NCI-H460 (cell line): Measurements from ENCODE around the gene CCN6. TPM values are rescaled to one million over a fixed set of nuclear protein-coding genes. Genes with fewer than 3 reads are reported as not detected.
"Not testable (repeated sequence)": the region's sequence is repeated elsewhere in the genome, so short reads cannot be mapped to it uniquely, and the experiment has no call there.

ENCODE experiments used
- DNase-seq: peaks from one replicate; pipeline ENCODE4 v3.0.0-alpha.2; 2016; ENCODE audit warnings: low read depth; ENCODE audit errors: extremely low read depth
- total RNA-seq: library from RNA; depleted of rRNA; stranded (reverse); fragments of >200 nt; shearing (Covaris generic); gene quantifications from 2 replicates; pipeline ENCODE4 v1.2.3, GENCODE V29; 2014

CCN6 gene
- total RNA-seq, 1 experiment from 2014 or later: not detected

DNA sequence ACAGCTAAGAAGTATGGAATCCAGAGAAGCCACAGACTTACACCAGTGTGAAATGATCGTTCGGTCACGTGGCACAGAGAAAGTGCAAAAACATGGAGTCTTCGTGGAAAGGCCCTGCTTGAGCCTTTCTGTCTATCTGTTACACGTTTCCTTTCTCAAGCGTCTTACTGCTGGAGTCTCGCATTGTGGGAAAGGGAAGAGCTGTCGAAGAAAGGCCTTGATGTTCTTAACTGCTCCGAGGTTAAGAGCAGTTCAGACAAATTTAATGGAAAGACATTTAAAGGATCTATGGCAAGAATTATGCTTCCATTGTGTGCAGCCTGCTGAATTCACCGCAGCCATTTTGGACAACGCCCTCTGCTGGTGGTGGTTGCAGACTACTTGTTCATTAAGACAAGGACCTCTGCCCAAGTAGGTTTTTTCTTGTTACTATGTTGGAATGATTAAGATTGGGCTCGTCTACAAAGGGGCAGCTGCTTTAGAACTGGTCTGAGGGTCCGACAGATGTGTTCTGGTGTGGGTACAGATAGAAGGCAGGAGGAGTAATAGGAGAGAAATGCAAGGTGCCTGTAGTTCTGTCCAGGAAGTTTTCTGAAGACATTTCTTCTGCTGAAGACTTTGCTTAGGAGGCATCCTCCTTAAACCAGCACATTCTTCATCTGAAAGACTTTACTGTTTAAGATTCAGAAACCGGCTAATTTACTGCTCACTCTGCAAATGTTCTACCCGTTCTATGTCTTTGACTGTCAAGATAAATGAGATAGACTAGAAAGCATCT, 24.7 kb upstream of the CCN6 start:
- DNase-seq: peak; percentile 18

DNA sequence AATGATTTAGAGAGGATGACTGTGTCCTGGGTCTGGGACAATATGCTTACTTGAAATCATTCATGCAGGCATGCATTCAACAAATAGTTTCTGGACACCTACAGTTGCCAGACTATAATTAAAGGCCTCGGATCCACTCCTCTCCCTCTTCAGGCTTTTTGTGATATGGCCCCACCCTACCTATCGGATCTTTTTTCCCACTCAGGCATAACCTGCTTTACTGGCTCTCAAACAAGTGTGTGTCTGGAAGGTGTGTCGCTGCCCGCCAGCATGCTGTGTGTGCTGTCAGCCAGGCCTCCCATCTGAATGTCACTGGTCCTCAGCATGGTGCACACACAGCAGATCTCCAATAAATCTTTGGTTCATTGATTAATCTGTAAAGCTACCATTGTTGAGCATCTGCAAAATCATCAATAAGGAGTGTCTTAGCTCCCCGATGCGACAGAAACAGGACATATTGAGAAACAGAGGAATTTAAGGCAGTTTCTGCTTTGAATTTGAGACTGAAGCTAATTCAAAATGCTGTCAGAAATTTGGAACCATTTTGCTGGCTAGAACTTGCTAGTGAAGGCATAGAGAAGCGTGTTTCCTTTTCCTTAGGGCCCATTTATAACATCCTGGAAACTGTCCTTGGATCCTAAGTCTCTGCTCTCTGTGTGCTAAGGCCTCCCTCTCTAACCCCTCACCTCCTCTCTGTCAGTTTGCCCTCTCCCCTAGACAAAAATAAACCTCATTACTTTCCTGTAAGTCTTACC, 23.5 kb upstream of the CCN6 start:
- DNase-seq: no peak

DNA sequence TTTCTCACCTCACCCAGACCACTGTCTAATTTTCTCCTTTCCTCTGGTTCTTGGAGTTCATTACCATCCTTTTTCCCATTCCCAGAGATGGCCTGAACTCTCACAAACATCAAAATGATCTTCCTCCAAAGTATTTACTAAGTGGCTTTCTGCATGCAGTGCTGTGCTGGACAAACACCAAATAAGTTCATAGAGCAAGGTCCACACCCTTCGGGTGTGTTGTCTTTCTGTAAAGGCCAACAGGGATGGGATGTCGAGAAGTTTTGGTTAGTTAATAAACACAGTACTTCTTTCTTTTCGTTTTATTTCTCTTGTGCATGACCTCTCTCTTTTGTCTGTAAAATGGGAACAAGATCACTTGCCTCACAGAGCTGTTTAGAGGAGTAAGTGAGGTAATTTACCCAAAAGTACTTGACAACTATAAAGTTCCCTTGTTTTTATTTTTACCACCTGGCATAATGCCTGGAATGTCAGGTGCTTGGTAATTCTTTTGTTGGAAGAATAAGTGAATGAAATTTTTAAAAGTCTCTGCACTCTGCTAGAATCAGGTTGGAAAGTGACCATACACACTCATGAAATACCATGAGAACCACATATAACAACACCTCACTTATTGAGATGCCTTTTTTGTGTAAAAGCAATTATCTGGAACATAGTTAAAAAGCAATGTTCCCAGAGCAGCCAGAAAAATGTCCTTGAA, 22.8 kb upstream of the CCN6 start:
- DNase-seq: no peak

GRCh38 chr6:112031960-112032359, 21.9 kb upstream of the CCN6 start:
- DNase-seq: no peak

- no peak for DNase-seq
These were observed 21.2 kb upstream of the CCN6 start for GRCh38 chr6:112032728-112033127.

- no peak for DNase-seq
These were observed 19.9 kb upstream of the CCN6 start for GRCh38 chr6:112033791-112034615.

DNA sequence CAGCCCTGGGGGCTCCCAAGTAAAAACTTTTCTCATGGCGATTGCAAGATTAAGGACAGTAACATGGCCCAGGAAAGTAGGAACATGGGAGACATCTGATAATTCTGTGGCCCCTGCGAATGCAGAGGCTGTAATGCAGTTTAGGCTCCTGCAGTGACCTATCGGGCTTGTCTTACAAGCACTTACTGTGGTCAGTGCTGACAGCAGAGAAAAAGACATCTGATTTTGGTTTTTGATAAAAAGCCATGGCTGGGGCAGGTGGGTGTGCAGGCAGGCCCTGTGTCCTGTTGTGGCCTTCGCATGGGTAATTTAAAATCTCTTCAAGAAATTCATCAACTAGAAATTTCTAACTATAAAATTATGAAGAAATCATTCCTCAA, 19.3 kb upstream of the CCN6 start:
- DNase-seq: no peak

- DNase-seq: no peak
These were observed 17.7 kb upstream of the CCN6 start for GRCh38 chr6:112036088-112036637.

DNA sequence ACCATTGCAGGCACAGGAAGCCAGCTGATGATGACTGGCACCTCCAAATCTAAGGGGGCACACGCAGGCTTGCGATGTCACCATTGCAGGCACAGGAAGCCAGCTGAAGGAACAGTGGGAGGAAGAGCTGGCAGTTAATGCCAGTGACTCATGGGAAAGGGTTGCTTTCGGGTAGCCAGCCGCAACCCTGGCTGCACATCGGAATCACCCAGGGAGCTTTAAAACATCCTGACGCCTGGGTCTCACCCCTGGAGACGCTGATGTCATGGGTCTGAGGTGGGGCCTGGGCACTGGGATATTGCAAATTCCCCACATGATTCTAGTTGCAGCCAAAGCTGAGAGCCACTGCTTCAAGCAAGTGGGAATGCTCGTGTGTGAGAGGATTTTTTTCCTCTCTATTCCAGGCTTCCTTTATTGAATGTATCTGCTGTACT, 16.1 kb upstream of the CCN6 start:
- DNase-seq: no peak

GRCh38 chr6:112038268-112038667, 15.6 kb upstream of the CCN6 start:
- no peak for DNase-seq

GRCh38 chr6:112038756-112039430, 15.0 kb upstream of the CCN6 start:
- no peak for DNase-seq

DNA sequence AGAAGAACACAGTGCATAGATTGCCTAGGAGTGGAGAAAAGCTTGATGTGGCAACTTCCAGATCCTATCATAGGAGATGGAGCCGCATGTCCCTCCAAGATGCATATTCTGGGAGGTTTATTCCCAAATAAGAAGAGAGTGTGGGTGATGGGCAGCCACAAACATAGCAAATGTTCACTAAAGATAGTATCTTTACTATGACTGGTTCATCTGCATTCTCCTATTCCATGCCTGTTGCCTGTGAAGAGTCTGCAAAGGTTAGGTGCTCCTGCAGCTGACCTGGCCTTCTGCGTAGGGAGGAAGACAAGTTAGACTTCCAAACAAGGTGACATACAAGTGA, 14.5 kb upstream of the CCN6 start:
- no peak for DNase-seq

GRCh38 chr6:112040956-112041355, 12.9 kb upstream of the CCN6 start:
- DNase-seq: no peak

DNA sequence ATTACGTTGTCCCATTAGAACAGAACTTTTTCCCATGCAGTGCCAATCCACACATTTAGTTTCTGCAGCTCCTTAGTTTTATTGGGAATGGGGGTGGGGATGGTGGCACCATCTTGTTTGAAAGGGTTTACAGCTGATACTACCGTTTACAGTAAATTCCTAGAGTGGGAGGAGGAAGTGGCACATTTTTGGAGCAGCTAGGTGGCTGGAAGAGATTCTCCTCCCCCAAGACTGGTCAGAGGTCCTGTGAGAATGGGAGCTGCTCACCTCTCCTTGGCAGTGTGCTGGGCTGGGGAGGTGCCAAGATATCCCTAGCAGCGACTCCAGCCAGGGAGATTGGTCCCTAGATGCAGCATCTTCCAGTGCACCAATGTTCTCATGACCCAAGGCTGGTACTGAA, 12.4 kb upstream of the CCN6 start:
- no peak for DNase-seq

DNA sequence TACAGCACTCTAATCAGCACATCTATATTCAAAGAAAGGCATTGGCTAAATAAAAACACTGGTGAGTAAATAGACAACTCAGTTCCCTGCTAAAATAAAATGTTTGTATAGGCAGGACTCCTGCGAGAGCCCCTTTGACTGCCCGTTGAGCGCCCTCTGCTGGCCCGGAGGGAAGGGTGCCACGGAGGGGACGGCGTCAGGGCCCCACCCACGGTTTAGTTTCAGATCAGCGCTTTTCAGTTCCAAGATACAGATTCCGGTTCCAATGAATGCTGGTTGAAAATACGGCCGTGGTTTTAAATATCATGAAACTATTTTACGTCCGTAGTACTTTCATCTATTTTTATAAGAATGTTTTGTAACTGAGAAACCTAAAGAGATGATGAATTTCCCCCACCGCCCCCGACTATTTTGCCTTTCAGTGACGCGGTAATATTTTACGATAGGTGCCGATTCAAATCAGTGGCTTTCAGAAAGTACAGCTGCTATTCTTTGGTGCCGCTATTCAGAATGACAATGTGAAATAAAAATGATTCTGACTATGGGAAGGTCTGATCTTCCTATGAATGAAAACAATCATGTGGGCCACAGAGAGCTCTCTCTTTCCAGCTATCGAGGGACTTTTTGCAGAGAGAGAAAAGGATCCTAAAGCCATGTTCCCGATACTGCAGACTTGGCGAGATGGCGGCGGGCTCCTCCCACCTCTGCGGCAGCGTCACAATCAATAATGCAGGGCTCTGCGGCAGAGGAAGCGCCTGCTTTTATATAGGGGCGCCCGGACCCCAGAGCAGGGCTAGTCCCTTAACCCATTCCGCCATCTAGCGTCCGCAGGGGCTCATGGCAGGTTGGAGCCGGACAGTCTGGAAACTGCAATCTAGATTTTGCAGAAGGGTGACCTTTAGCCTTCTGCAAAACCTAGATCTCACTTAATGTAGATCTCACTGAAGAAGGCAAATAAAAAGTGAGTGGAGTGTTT, 10.6 kb upstream of the CCN6 start:
- peak; percentile 77 for DNase-seq

- DNase-seq: no peak
These were observed 9.7 kb upstream of the CCN6 start for GRCh38 chr6:112044196-112044595.

DNA sequence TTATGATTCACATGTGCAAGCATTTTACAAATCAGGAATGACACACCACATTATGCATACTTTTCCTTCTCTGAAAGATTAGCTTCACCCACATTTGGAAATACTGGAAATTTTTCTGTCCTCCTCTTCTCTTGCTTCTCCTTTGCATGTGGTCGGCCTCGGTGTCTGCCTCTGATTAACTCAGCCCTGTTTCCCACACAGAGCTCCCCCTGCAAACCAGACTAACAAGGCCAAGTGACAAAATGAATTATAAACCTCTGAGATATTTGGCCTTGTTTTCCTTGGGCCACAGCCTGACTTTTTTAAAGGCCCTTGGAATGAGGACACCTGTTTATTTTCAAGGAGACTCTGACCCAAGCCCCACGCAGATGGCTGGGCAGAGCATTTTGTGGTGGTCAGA, 9.0 kb upstream of the CCN6 start:
- DNase-seq: no peak

DNA sequence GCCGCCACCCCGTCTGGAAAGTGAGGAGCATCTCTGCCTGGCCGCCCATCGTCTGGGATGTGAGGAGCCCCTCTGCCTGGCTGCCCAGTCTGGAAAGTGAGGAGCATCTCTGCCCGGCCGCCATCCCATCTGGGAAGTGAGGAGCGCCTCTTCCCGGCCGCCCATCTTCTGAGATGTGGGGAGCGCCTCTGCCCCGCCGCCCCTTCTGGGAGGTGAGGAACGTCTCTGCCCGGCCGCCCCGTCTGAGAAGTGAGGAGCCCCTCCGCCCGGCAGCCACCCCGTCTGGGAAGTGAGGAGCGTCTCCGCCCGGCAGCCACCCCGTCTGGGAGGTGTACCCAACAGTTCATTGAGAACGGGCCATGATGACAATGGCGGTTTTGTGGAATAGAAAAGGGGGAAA, 6.4 kb upstream of the CCN6 start:
- DNase-seq: not testable (repeated sequence)
